ENCODE data around the gene SALL1.

The SALL1 gene

DNA sequence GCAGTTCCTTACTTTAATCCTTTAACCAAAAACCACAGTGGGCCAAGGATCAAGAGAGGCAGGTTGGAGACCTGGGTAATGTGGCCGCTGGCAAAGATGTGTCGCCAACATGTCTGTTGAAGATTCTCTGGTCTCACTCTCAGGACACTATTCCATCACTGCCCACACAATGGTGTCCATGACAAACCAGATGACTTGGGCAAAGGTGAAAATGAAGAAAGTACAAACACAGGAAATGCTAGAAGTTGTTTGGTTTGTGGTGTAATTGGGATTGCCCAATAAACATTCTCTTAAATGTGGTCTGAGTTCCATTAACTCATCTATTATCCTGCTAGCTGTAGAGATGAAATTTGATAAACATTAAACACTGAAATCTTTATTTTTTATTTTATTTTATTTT, 43.3 kb downstream of the SALL1 start:
- DNase-seq: no peak

DNA sequence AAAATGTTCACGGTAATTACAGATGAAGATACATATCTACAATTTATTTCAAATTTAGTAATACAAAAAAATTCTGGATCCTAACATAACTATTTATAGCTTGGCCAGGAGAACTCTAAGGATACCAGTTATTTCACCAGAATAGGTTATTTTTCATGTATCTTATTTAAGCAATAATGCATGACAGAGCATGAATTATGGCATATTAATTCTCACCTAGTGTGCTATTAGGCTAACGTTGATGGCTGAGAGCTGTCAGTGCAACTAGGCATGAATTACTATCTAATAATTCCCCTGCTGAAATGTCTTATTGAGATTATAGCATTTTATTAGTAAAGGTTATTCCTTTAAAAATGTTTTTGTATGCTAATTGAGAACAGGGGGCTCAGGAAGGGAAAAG, 44.5 kb downstream of the SALL1 start:
- no peak for DNase-seq

DNA sequence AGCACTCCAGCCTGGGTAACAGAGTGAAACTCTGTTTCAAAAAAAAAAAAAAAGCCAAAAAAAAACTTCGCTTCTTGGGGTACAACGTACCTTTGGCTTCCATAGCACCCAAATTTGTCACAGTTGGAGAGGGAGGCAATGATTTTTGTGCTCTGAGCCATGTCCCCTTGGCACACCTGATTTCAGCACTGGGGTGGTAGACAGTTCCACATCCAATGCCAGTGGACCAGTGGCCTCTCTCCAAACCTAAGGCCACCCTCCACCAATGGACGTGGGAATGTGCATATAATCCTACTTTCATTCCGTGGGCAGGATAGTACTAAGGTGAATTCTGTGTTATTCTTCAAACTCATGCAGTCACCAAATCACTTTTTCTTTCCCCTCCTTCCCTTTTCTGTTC, 47.5 kb downstream of the SALL1 start:
- no peak for DNase-seq

DNA sequence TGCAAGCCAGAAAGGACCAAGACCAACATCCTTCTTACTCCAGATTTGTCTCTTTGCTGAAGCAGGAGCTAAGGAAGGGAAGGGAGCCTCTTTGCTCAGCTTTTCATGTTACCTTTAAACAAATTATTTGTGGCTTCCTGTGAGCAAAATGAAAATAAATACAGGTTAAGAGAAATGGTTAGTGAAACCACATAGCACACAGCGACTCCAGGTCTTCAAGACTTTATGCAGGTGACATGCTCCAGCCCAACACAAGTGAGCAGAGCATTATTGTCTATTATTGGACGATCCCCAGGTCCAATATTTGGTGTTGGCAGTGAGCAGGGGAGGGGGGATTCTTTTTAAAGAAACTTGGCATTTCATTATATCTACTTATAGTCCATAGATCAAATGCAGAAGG, 53.3 kb downstream of the SALL1 start:
- DNase-seq: no peak

DNA sequence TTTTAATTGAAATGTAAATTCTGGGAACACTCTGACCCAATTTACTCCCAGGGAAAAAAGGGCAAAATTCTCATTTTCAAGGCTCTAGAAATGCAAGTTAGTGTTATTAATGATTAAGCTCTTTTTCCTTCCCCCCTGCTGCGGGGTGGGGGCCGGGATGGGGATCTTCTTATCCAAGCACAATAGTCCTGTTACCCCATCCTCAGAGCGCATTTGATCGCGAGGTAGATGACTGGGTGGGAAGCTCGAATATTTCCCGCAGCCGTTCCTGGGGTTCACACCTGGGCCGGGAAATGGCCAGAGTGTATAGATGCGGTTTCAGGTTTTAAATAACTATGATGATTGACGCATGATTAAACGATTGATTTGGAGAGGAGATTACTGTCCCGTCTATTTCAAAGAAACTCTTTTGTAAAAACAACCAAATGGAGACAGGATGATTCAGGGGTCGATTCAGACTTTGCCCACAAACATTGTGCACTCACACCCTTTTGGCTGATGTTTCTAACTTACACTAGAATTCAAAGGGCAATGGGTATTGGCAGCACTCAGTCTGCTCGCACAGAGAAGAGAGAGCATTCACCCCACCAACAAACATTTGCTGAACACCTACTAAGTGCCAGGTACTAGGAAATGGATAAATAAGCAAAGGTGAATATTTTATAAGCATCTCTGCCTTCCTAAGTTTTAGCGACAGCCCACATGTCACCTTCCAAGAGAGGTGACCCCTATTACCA, 55.0 kb downstream of the SALL1 start:
- no peak for DNase-seq

DNA sequence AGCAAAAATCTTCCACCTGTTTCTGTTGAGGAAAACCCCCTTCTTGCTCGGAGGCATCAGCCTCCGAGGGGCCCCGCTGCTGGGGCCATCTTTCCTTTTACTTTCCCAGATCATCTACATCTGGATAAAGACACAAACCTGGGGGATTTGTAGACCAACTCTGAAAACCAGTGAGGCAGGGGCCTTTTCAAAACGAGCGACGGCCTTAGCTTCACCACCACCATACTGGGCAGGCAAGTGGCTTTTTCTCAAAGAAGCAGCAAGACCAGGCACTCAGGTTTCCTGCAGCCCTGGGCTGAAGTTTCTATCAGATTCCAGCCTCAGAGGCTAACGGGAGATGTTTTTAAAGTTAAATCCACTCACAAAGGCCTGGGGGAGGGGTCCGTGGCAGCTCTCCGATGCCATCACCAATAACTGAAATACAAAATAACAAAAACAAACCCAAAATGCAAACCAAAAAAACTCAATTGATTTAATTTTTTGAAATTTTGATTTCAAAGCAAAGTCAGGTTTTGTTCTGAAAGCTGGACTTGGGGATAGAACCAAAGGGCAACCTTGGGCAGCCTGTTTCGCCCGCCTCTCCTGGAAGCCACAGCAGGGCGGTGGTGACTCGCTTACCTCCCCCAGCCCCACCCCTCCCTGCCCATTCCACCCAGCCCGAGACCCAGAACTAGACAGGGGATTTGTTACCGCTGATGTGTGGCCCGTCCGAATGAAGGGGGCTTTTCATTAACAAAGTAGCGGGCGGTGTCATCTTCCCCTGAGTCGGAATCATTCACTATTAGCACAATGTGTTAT, 55.8 kb downstream of the SALL1 start:
- no peak for DNase-seq

DNA sequence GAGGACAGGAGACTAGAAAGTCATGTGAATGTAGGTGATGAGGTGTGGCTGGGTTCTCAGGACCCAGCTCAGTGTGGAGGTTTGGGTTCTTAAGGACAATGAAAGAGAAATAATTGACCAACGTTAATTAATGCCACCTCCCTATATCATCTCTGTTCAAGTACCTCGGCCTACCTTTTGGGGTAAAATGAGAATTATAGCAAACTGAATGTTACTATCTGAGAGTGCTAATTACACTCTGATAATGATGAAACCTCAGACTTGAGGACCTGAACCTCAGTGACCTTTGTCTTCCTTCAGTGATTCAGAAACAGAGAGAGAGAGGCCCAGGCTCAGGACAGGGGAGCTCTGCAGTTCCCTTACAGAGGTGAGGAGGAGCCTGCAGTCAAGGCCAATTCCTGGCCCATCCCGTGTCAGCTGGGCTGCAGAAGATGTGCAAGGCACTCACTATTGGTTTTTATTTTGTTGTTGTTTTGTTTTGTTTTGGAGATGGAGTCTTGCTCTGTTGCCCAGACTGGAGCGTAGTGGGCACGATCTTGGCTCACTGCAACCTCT, 57.3 kb downstream of the SALL1 start:
- no peak for DNase-seq
